Stomach (tissue), 9 donors: Measurements from ENCODE around the gene KNG1. TPM values are rescaled to one million over a fixed set of nuclear protein-coding genes. Genes with fewer than 3 reads are reported as not detected.
"Not testable (repeated sequence)": the region's sequence is repeated elsewhere in the genome, so short reads cannot be mapped to it uniquely, and the experiment has no call there.

Experiments used
- DNase-seq, 2 donors: peaks; one replicate each; pipeline versions ENCODE4 v3.0.0 to v3.0.0-alpha.2; 2013 to 2019
- H3K27ac ChIP-seq, 5 donors: fragments of 200-600 bp in 4 of 5; sonication (generic) in 4 of 5; one replicate each; pipeline ENCODE4 v1.5.1; 2013 to 2019; ENCODE audit warnings: mild to moderate bottlenecking in 1 of 5, moderate library complexity in 1 of 5
- H3K27me3 ChIP-seq, 3 donors: fragments of 200-600 bp; sonication (generic); one replicate each; pipeline ENCODE4 v1.5.1; 2017 to 2019; ENCODE audit warnings: mixed run types in 1 of 3
- H3K36me3 ChIP-seq, 4 donors: fragments of 200-600 bp; sonication (generic); 1 replicate in 3 of 4; 2 replicates in 1 of 4; pipeline ENCODE4 v1.5.1; 2016 to 2019
- H3K4me1 ChIP-seq, 4 donors: fragments of 200-600 bp; sonication (generic); one replicate each; pipeline ENCODE4 v1.5.1; 2016 to 2019
- H3K4me3 ChIP-seq, 4 donors: fragments of 200-600 bp; sonication (generic) in 3 of 4; one replicate each; pipeline ENCODE4 v1.5.1; 2016 to 2019; ENCODE audit warnings: mild to moderate bottlenecking in 1 of 4
- H3K9me3 ChIP-seq, 4 donors: fragments of 200-600 bp; sonication (generic); one replicate each; pipeline ENCODE4 v1.5.1; 2016 to 2019
- CTCF ChIP-seq, 7 experiments: fragments of 450-650 bp in 4 of 7; fragments of 200-600 bp in 3 of 7; sonication (generic) in 3 of 7; IDR thresholded peaks; one replicate each; pipeline ENCODE4 v1.5.1; 2016 to 2019; ENCODE audit warnings: antibody characterized with exemption in 7 of 7, control low read depth in 2 of 7, mild to moderate bottlenecking in 1 of 7
- EP300 ChIP-seq: sonication (generic); formaldehyde crosslinking; IDR thresholded peaks from one replicate; pipeline ENCODE4 v1.6.1; 2017; ENCODE audit warnings: antibody characterized with exemption
- POLR2A ChIP-seq, 4 donors: fragments of 450-650 bp; IDR thresholded peaks; one replicate each; pipeline ENCODE4 v1.6.1; 2016; ENCODE audit warnings: antibody characterized with exemption in 4 of 4, control low read depth in 2 of 4, mild to moderate bottlenecking in 1 of 4, moderate library complexity in 1 of 4
- POLR2AphosphoS5 ChIP-seq, 3 donors: sonication (generic); formaldehyde crosslinking; IDR thresholded peaks; one replicate each; pipeline ENCODE4 v1.6.1; 2016; ENCODE audit warnings: antibody characterized with exemption in 3 of 3
- WGBS, 5 donors: extraction: QIAGEN DNeasy Blood & Tissue Kit in 3 of 5; methylation state at CpG; one replicate each; pipeline versions ENCODE4 v1.1.5 to v1.1.7; 2013 to 2018; 5-methylcytosine and 5-hydroxymethylcytosine counted together
- intact Hi-C: fragments of 100-400 bp; cut with DNase I; formaldehyde crosslinking; loops from one replicate; pipeline ENCODE4 v1.15.1; 2023; ENCODE audit warnings: low total_unique reads
- polyA plus RNA-seq, 3 donors: library from polyadenylated mRNA; stranded (reverse); fragments of 200-250 nt; gene quantifications; one replicate each; pipeline ENCODE4 v1.2.3, GENCODE V29; 2013
- total RNA-seq, 5 donors: library from RNA; depleted of rRNA; stranded (reverse); fragments of >200 nt; gene quantifications; one replicate each; pipeline versions ENCODE4 v1.1.0 to v1.2.3, GENCODE V29; 2014 to 2016
- donor health status: healthy with polysubstance abuse.
- donor health status: Bipolar disorder and iron deficiency.
- donor health status: healthy.

The KNG1 gene
- total and polyA plus RNA-seq, 8 donors = 0.18 TPM; not detected in 7

DNA sequence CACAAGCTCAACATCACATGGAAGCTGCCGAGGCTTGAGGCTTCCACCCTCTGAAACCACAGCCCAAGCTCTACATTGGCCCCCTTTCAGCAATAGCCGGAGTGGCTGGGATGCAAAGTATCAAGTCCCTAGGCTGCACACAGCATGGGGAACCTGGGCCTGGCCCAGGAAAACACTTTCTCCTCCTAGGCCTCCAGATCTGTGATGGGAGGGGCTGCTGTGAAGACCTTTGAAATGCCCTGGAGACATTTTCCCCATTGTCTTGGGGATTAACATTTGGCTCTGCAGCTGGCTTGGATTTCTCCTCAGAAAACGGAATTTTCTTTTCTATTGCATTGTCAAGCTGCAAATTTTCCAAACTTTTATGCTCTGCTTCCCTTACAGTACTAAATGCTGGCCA lies 33.2 kb upstream of the KNG1 start:
- WGBS, 5 donors = 68 to 80% (median 76%) methylated on average over 3 of the region's 3 CpGs
- H3K4me3 ChIP-seq = no peak overlapping the region
- H3K4me1 ChIP-seq = no peaks in the 10 kb centered on the region
- no peak overlapping the region for H3K27ac ChIP-seq
- no peak for DNase-seq
- peaks cover 0 to 9% (median 0%) of the 10 kb centered on the region in 3 donors for H3K27me3 ChIP-seq
- TF ChIP-seq POLR2A (IDR thresholded peaks at IDR 0.05) = no peak
- no peak for TF ChIP-seq CTCF (IDR thresholded peaks at IDR 0.05)
- no peak for TF ChIP-seq POLR2AphosphoS5 (IDR thresholded peaks at IDR 0.05)
- TF ChIP-seq EP300 = no peak
- peaks cover 0 to 14% (median 11%) of the 10 kb centered on the region in 4 donors for H3K9me3 ChIP-seq
- intact Hi-C loops = no loop called here
- no peaks in the 10 kb centered on the region for H3K36me3 ChIP-seq

DNA sequence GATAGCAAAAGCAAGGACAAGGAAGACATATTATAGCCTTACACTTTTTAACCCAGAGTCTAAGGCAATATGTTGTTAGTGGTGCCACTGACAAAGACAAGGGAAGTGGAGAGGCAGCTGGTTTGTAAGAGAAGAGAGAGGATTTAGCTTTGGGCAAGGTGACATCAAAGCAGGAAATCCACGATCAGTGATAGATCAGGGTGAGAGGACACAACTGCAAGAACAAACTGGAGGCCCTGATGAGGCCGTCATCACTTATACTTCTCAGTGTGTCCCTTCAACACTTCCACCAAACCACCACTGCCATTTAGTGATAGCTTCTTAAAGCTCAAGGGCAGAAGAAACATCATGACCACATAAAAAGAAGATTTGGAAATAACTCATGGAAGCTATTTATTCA lies 30.7 kb upstream of the KNG1 start:
- intact Hi-C loops, H3K36me3 ChIP-seq, DNase-seq, H3K4me1 ChIP-seq, H3K4me3 ChIP-seq, H3K27ac ChIP-seq: not testable (repeated sequence)
- Histone ChIP-seq H3K27me3 (peaks cover 0 to 11% (median 0%) of the 10 kb centered on the region in 3 donors), H3K9me3 (peaks cover 0 to 14% (median 11%) of the 10 kb centered on the region in 4 donors)
- WGBS, 5 donors = 73 to 85% (median 77%) methylated on average over 2 of the region's 2 CpGs

DNA sequence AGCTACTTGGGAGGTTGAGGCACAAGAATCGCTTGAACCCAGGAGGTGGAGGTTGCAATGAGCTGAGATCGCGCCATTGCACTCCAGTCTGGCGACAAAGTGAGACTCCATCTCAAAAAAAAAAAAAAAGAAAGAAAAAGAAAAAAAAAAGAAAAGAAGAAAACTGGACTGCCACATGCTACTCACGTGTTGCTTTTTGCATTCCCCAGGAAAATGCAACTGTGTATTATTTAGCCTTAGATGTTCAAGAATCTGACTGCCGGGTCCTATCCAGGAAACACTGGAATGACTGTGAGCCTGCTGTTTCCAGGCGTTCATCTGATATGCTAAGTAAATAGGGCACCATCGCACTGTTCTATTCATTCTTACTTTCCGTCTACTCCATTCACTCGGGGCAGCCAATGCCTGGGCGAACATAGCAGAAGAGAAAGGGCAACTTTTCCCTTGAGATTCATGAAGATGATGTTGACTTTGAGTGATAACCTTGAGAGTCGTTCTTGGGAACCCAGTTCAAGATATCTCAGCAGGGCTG lies 30.0 kb upstream of the KNG1 start:
- intact Hi-C loops = no loop called here
- H3K27ac ChIP-seq = no peak overlapping the region
- peak in 1 of 2 donors; percentile 10 for DNase-seq
- TF ChIP-seq EP300 (no peak), POLR2AphosphoS5 (IDR thresholded peaks at IDR 0.05) (no peak), CTCF (IDR thresholded peaks at IDR 0.05) (no peak), POLR2A (IDR thresholded peaks at IDR 0.05) (no peak)
- WGBS, 5 donors = 48 to 65% (median 59%) methylated on average over 12 of the region's 12 CpGs
- H3K9me3 ChIP-seq = peaks cover 0 to 14% (median 11%) of the 10 kb centered on the region in 4 donors
- no peaks in the 10 kb centered on the region for H3K36me3 ChIP-seq
- H3K4me1 ChIP-seq = no peaks in the 10 kb centered on the region
- no peak overlapping the region for H3K4me3 ChIP-seq
- peaks cover 0 to 18% (median 0%) of the 10 kb centered on the region in 3 donors for H3K27me3 ChIP-seq

DNA sequence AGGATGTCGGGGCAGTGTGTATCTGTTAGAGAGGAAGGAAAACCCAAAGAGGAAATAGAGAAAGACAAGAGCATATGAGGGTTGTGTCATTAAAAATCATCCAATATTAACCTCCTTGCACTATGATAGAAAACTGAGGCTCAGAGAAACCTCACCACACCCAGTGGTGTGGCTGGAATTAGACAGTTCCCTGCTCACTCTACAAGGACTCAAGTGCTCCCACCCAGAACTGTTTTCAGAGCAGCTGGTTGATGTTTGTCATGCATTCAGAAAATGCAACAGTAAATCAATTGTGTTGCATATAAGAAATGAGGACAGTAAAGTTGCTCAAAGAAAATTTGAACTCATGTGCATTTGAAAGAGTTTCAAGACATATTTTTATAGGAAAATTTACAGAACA lies 26.9 kb upstream of the KNG1 start:
- H3K9me3 ChIP-seq, H3K27ac ChIP-seq, H3K36me3 ChIP-seq, H3K4me3 ChIP-seq, DNase-seq, H3K4me1 ChIP-seq, intact Hi-C loops: not testable (repeated sequence)
- peaks cover 0 to 17% (median 0%) of the 10 kb centered on the region in 3 donors for H3K27me3 ChIP-seq
- 72 to 94% (median 91%) methylated on average over 1 of the region's 1 CpG for WGBS, 5 donors

DNA sequence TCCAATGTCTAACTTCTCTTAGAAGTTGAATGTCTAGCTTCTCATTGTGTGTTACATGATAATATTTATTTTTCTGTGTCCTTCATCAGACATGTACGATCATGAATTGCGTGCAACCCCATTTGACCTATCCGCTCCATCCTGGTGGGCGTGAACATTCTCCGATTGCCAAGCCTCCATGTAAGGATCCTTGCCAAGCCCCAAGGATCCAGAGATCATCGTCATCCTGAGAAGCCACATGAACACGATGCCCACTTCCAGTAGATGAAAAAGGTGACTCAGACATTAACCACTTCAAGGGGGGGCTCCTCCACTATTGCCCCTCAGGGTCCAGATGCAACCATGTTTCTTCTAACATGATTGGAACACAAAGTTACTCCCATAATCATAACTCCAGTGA lies 25.5 kb upstream of the KNG1 start:
- 86 to 94% (median 92%) methylated on average over 7 of the region's 7 CpGs for WGBS, 5 donors
- H3K36me3 ChIP-seq = no peaks in the 10 kb centered on the region
- no peak for TF ChIP-seq EP300
- TF ChIP-seq POLR2A (IDR thresholded peaks at IDR 0.05) = no peak
- no peak for TF ChIP-seq POLR2AphosphoS5 (IDR thresholded peaks at IDR 0.05)
- no peak for TF ChIP-seq CTCF (IDR thresholded peaks at IDR 0.05)

More for the DNA sequence above, 25.5 kb upstream of the KNG1 start:
- peaks cover 0 to 9% (median 0%) of the 10 kb centered on the region in 3 donors for H3K27me3 ChIP-seq
- no peak overlapping the region for H3K27ac ChIP-seq
- intact Hi-C loops = no loop called here
- H3K9me3 ChIP-seq = no peaks in the 10 kb centered on the region
- no peaks in the 10 kb centered on the region for H3K4me1 ChIP-seq
- no peak overlapping the region for H3K4me3 ChIP-seq
- DNase-seq = no peak
